Neural cell (in vitro differentiated cells): ENCODE measurements around the gene GALNT13. TPM values are rescaled to one million over a fixed set of nuclear protein-coding genes. Genes with fewer than 3 reads are reported as not detected.
A peak's percentile ranks its signal among the peaks of the same experiment; 100 is the strongest.

ENCODE experiments used
- H2AFZ ChIP-seq: fragments of 200-600, 300-800 bp; sonication (generic), shearing (Covaris generic); 2 replicates; pipeline ENCODE4 v1.6.0; 2014; ENCODE audit warnings: low read depth, mild to moderate bottlenecking, antibody characterized with exemption, low read length, moderate library complexity
- H3F3A ChIP-seq: fragments of 200-600 bp; shearing (Covaris generic); 2 replicates; pipeline ENCODE4 v1.6.1; 2016; ENCODE audit warnings: mild to moderate bottlenecking, moderate library complexity, mixed read lengths, antibody characterized with exemption, low read length; ENCODE audit not compliant: insufficient read depth, poor library complexity, severe bottlenecking
- H3K27ac ChIP-seq: fragments of 200-600, 300-800 bp; sonication (generic), shearing (Covaris generic); 2 replicates; pipeline ENCODE4 v1.5.1; 2014; ENCODE audit warnings: mild to moderate bottlenecking, low read length, moderate library complexity
- H3K27me3 ChIP-seq: fragments of 300-800, 200-600 bp; sonication (generic), shearing (Covaris generic); 2 replicates; pipeline ENCODE4 v1.6.0; 2014; ENCODE audit warnings: mild to moderate bottlenecking, low read depth, low read length, moderate library complexity; ENCODE audit not compliant: insufficient read depth
- H3K36me3 ChIP-seq: fragments of 300-800, 200-600 bp; sonication (generic), shearing (Covaris generic); 2 replicates; pipeline ENCODE4 v1.5.1; 2014; ENCODE audit warnings: mild to moderate bottlenecking, antibody characterized with exemption, low read length, moderate library complexity; ENCODE audit not compliant: insufficient read depth
- H3K4me2 ChIP-seq: fragments of 300-800, 200-600 bp; sonication (generic), shearing (Covaris generic); 2 replicates; pipeline ENCODE4 v1.6.0; 2014; ENCODE audit warnings: mild to moderate bottlenecking, low read length
- H3K4me3 ChIP-seq: fragments of 300-800, 200-600 bp; sonication (generic), shearing (Covaris generic); 2 replicates; pipeline ENCODE4 v1.5.1; 2014; ENCODE audit warnings: mild to moderate bottlenecking, low read length, moderate library complexity
- H3K79me2 ChIP-seq: fragments of 200-600 bp; shearing (Covaris generic); replicated peaks from 2 replicates; pipeline ENCODE4 v1.6.0; 2014; ENCODE audit warnings: mild to moderate bottlenecking, low read length, moderate library complexity; ENCODE audit not compliant: insufficient read depth
- H3K9ac ChIP-seq: fragments of 300-800, 200-600 bp; sonication (generic), shearing (Covaris generic); 2 replicates; pipeline ENCODE4 v1.6.1; 2016; ENCODE audit warnings: mild to moderate bottlenecking, low read length, mixed read lengths
- H3K9me2 ChIP-seq: fragments of 200-600 bp; shearing (Covaris generic); 2 replicates; pipeline ENCODE4 v1.6.1; 2016; ENCODE audit warnings: mild to moderate bottlenecking, low read length, mixed read lengths; ENCODE audit not compliant: insufficient read depth
- H3K9me3 ChIP-seq: fragments of 200-600, 300-800 bp; sonication (generic), shearing (Covaris generic); 2 replicates; pipeline ENCODE4 v1.6.1; 2016; ENCODE audit warnings: mild to moderate bottlenecking, mixed run types, low read length, moderate library complexity, mixed read lengths
- H4K20me1 ChIP-seq: fragments of 200-600 bp; shearing (Covaris generic); 2 replicates; pipeline ENCODE4 v1.6.1; 2016; ENCODE audit warnings: mild to moderate bottlenecking, mixed run types; ENCODE audit not compliant: insufficient read depth
- CTCF ChIP-seq: fragments of 450-650 bp; IDR thresholded peaks from 2 replicates; pipeline ENCODE4 v1.5.1; 2014; ENCODE audit warnings: antibody characterized with exemption, mild to moderate bottlenecking, moderate library complexity; ENCODE audit not compliant: poor library complexity, severe bottlenecking
- EP300 ChIP-seq: fragments of 450-650 bp; conservative IDR thresholded peaks from 2 replicates; pipeline ENCODE4 v1.6.1; 2014; ENCODE audit warnings: antibody characterized with exemption, mild to moderate bottlenecking, moderate library complexity; ENCODE audit not compliant: poor library complexity, severe bottlenecking
- EZH2 ChIP-seq: fragments of 200-600, 300-800 bp; shearing (Covaris generic), sonication (generic); IDR thresholded peaks from 2 replicates; pipeline ENCODE4 v1.6.1; 2014; ENCODE audit warnings: antibody characterized with exemption, low read length, borderline replicate concordance, mild to moderate bottlenecking; ENCODE audit not compliant: insufficient read depth, poor library complexity, severe bottlenecking
- MXI1 ChIP-seq: fragments of 450-650 bp; conservative IDR thresholded peaks from 2 replicates; pipeline ENCODE4 v1.6.1; 2014; ENCODE audit warnings: antibody characterized with exemption, mild to moderate bottlenecking; ENCODE audit not compliant: poor library complexity, severe bottlenecking
- POLR2AphosphoS5 ChIP-seq: IDR thresholded peaks from 2 replicates; pipeline ENCODE4 v1.6.1; 2012
- RAD21 ChIP-seq: fragments of 450-650 bp; conservative IDR thresholded peaks from 2 replicates; pipeline ENCODE4 v1.6.1; 2014; ENCODE audit warnings: antibody characterized with exemption, mild to moderate bottlenecking, moderate library complexity
- REST ChIP-seq: IDR thresholded peaks from 2 replicates; pipeline ENCODE4 v1.6.1; 2012; ENCODE audit warnings: borderline replicate concordance
- SMC3 ChIP-seq: fragments of 450-650 bp; conservative IDR thresholded peaks from 2 replicates; pipeline ENCODE4 v1.6.1; 2014; ENCODE audit warnings: antibody characterized with exemption, mild to moderate bottlenecking, moderate library complexity; ENCODE audit not compliant: poor library complexity
- TAF1 ChIP-seq: IDR thresholded peaks from 2 replicates; pipeline ENCODE4 v1.6.1; 2012; ENCODE audit warnings: low read depth
- polyA plus RNA-seq: library from polyadenylated mRNA; depleted of rRNA; stranded (reverse); fragments of >200 nt; gene quantifications from 2 replicates; pipeline ENCODE4 v1.2.3, GENCODE V29; 2014

Gene GALNT13
- polyA plus RNA-seq, 1 donor from 2014 or later, result 12.4 TPM

- H3K9me3 ChIP-seq, result no peaks in the 10 kb centered on the region
- H3F3A ChIP-seq, result no peaks in the 10 kb centered on the region
- TF ChIP-seq MXI1, result no peak
- TF ChIP-seq EP300, result no peak
- no peak for TF ChIP-seq EZH2
- no peak for TF ChIP-seq TAF1
- TF ChIP-seq CTCF, result no peak
- TF ChIP-seq SMC3, result no peak
- TF ChIP-seq REST, result no peak
- TF ChIP-seq RAD21, result no peak
- TF ChIP-seq POLR2AphosphoS5, result no peak
These were observed 502.7 kb downstream of the GALNT13 start for GRCh38 chr2:154374416-154374815.

GRCh38 chr2:154375579-154375931 is 503.8 kb downstream of the GALNT13 start:
- H3K36me3 ChIP-seq, result no peaks in the 10 kb centered on the region
- H4K20me1 ChIP-seq, result no peaks in the 10 kb centered on the region
- no peak overlapping the region for H3K4me3 ChIP-seq
- H3K9me3 ChIP-seq, result no peaks in the 10 kb centered on the region
- no peak overlapping the region for H3K9ac ChIP-seq
- no peaks in the 10 kb centered on the region for H3F3A ChIP-seq
- H3K27me3 ChIP-seq, result no peaks in the 10 kb centered on the region
- no peak overlapping the region for H3K27ac ChIP-seq
- no peak overlapping the region for H2AFZ ChIP-seq
- TF ChIP-seq EZH2 (no peak), SMC3 (peak; percentile 87), POLR2AphosphoS5 (no peak), RAD21 (peak; percentile 91), TAF1 (no peak), MXI1 (no peak), CTCF (peak; percentile 85), EP300 (no peak), REST (no peak)
- H3K79me2 ChIP-seq, result no peaks in the 10 kb centered on the region
- H3K9me2 ChIP-seq, result no peaks in the 10 kb centered on the region
- H3K4me2 ChIP-seq, result no peak overlapping the region

More at GRCh38 chr2:154374416-154374815, 502.7 kb downstream of the GALNT13 start:
- Histone ChIP-seq H3K27me3 (no peaks in the 10 kb centered on the region), H4K20me1 (no peaks in the 10 kb centered on the region), H2AFZ (no peak overlapping the region), H3K9ac (no peak overlapping the region), H3K36me3 (no peaks in the 10 kb centered on the region), H3K9me2 (no peaks in the 10 kb centered on the region), H3K79me2 (no peaks in the 10 kb centered on the region), H3K4me2 (no peak overlapping the region), H3K27ac (no peak overlapping the region), H3K4me3 (no peak overlapping the region)
